T-cell (primary cell): ENCODE data around the gene GFER. TPM values are rescaled to one million over a fixed set of nuclear protein-coding genes. Genes with fewer than 3 reads are reported as not detected.
"Not testable (repeated sequence)": the region's sequence is repeated elsewhere in the genome, so short reads cannot be mapped to it uniquely, and the experiment has no call there.

ENCODE experiments used
- ATAC-seq, 4 experiments: fragments of 200-7000 bp in 3 of 4; fragments of 150-1000 bp in 1 of 4; cut with Tn5 transposase; replicated peaks in 1 of 4; 1 replicate in 3 of 4; 2 replicates in 1 of 4; pipeline ENCODE4 v1.10.0; 2021; ENCODE audit warnings: moderate library complexity in 3 of 4, mild to moderate bottlenecking in 2 of 4, moderate number of reproducible peaks in 1 of 4
- CTCF ChIA-PET, 2 donors: fragments of 300-600 bp; sonication (Branson Sonifier 250); formaldehyde crosslinking; loops; one replicate each; lab custom pipeline; 2022; ENCODE audit warnings: antibody characterized with exemption in 2 of 2; lab: Charles Lee
- POLR2A ChIA-PET, 2 donors: fragments of 300-600 bp; sonication (Branson Sonifier 250); formaldehyde crosslinking; loops; one replicate each; lab custom pipeline; 2022; ENCODE audit warnings: antibody characterized with exemption in 2 of 2; lab: Charles Lee
- DNase-seq, 35 experiments: peaks; one replicate each; pipeline versions ENCODE4 v3.0.0 to v3.0.0-alpha.2; 2013 to 2023
- H3K27ac ChIP-seq: one replicate; pipeline ENCODE4 v1.5.1; 2013; ENCODE audit warnings: low read length
- H3K27me3 ChIP-seq, 2 experiments: replicated peaks in 1 of 2; 1 replicate in 1 of 2; 2 replicates in 1 of 2; pipeline versions ENCODE4 v1.6.1 to v1.7.0; 2013; ENCODE audit warnings: low read length in 1 of 2, mixed read lengths in 1 of 2; ENCODE audit not compliant: control insufficient read depth in 2 of 2, insufficient read depth in 2 of 2; ENCODE audit errors: extremely low read depth in 1 of 2
- H3K36me3 ChIP-seq, 2 donors: 1 replicate in 1 of 2; 2 replicates in 1 of 2; pipeline versions ENCODE4 v1.6.1 to v1.7.0; 2013; ENCODE audit warnings: low read length in 1 of 2; ENCODE audit not compliant: control insufficient read depth in 2 of 2, insufficient read depth in 1 of 2; ENCODE audit errors: extremely low read depth in 1 of 2
- H3K4me1 ChIP-seq, 2 experiments: 1 replicate in 1 of 2; 2 replicates in 1 of 2; pipeline versions ENCODE4 v1.6.1 to v1.7.0; 2013; ENCODE audit warnings: low read length in 2 of 2, mixed read lengths in 1 of 2; ENCODE audit not compliant: insufficient read depth in 2 of 2, control insufficient read depth in 1 of 2; ENCODE audit errors: extremely low read depth in 1 of 2
- H3K4me3 ChIP-seq, 2 donors: 1 replicate in 1 of 2; 2 replicates in 1 of 2; pipeline versions ENCODE4 v1.5.1 to v1.7.0; 2013; ENCODE audit warnings: mild to moderate bottlenecking in 2 of 2, low read length in 1 of 2, moderate library complexity in 1 of 2; ENCODE audit not compliant: control insufficient read depth in 1 of 2; ENCODE audit errors: extremely low read depth in 1 of 2
- H3K9me3 ChIP-seq: 2 replicates; pipeline ENCODE4 v1.7.0; 2013
- H3K27ac Mint-ChIP-seq, 2 donors: one replicate each; pipeline ENCODE4 v1.8.0; 2020 to 2021; ENCODE audit warnings: mild to moderate bottlenecking in 2 of 2, mixed read lengths in 2 of 2
- H3K27me3 Mint-ChIP-seq, 2 donors: one replicate each; pipeline ENCODE4 v1.8.0; 2021 to 2022; ENCODE audit warnings: mixed read lengths in 2 of 2
- H3K36me3 Mint-ChIP-seq: one replicate; pipeline ENCODE4 v1.8.0; 2021; ENCODE audit warnings: mixed read lengths
- H3K4me1 Mint-ChIP-seq, 3 donors: one replicate each; pipeline ENCODE4 v1.8.0; 2020 to 2022; ENCODE audit warnings: mixed read lengths in 3 of 3, mild to moderate bottlenecking in 1 of 3
- H3K4me3 Mint-ChIP-seq, 3 donors: one replicate each; pipeline ENCODE4 v1.8.0; 2020 to 2022; ENCODE audit warnings: mild to moderate bottlenecking in 3 of 3, mixed read lengths in 3 of 3, moderate library complexity in 3 of 3
- H3K9me3 Mint-ChIP-seq, 3 donors: one replicate each; pipeline ENCODE4 v1.8.0; 2020 to 2022; ENCODE audit warnings: mixed read lengths in 3 of 3
- WGBS: methylation state at CpG from one replicate; pipeline ENCODE4 v1.1.5; 2013; ENCODE audit warnings: missing lambda C conversion rate; ENCODE audit not compliant: insufficient coverage; 5-methylcytosine and 5-hydroxymethylcytosine counted together
- total RNA-seq, 35 experiments: library from RNA in 6 of 35; stranded (reverse) in 6 of 35; fragments of 120-200 nt in 1 of 35; gene quantifications; one replicate each; pipeline versions ENCODE4 v1.2.1 to v1.2.4 and lab custom pipeline; 2013 to 2026

Gene GFER
- total RNA-seq, 5 donors from 2014 or later (not counting 1 experiment from before 2014, with no cell fraction given), result 16.1 to 31.9 (median 22.0) TPM

- no peaks in the 10 kb centered on the region for H3K36me3 Mint-ChIP-seq
- Histone ChIP-seq H3K27me3 (no peaks in the 10 kb centered on the region), H3K9me3 (no peaks in the 10 kb centered on the region), H3K27ac (peak overlapping the region; percentile 53), H3K4me1 (peaks cover 19 to 68% of the 10 kb centered on the region in 2 experiments), H3K4me3 (peak overlapping the region; percentile 1 to 70), H3K36me3 (peaks cover 8 to 9% of the 10 kb centered on the region in 2 donors)
- WGBS, result 9% methylated on average over 15 of the region's 15 CpGs
- peaks cover 41 to 52% (median 42%) of the 10 kb centered on the region in 3 donors for H3K4me1 Mint-ChIP-seq
- DNase-seq (peak in 4 of 35 experiments; percentile 12 to 39 (median 26)), ATAC-seq (no peak)
- no peaks in the 10 kb centered on the region for H3K27me3 Mint-ChIP-seq
- no peaks in the 10 kb centered on the region for H3K9me3 Mint-ChIP-seq
- peak overlapping the region; percentile 82 to 87 (median 84) for H3K4me3 Mint-ChIP-seq
- CTCF ChIA-PET, result interaction anchor here in 1 of 2 donors (0.6 to 1.3 kb wide), 2 partner anchors 16 to 143 kb away, joined by 3 to 6 read pairs; no protein-coding TSS in a partner anchor
- H3K27ac Mint-ChIP-seq, result peak overlapping the region; percentile 76 to 88
- POLR2A ChIA-PET, result no interaction called here
These were observed 24.1 kb downstream of the GFER start for GRCh38 chr16:2008009-2008526.

GRCh38 chr16:2008631-2009163 is 24.7 kb downstream of the GFER start:
- peak overlapping the region; percentile 59 to 70 for H3K4me3 ChIP-seq
- WGBS, result 2% methylated on average over 13 of the region's 23 CpGs
- Mint-ChIP-seq H3K4me1 (peaks cover 41 to 52% (median 42%) of the 10 kb centered on the region in 3 donors), H3K27me3 (no peaks in the 10 kb centered on the region), H3K36me3 (no peaks in the 10 kb centered on the region), H3K27ac (peak overlapping the region; percentile 76 to 88), H3K9me3 (no peaks in the 10 kb centered on the region), H3K4me3 (peak overlapping the region; percentile 82 to 87 (median 84))
- no peak for ATAC-seq
- ChIA-PET POLR2A (interaction anchor here in 1 of 2 donors (0.6 kb wide), 1 partner anchor 147 kb away, joined by 3 read pairs; the partner anchor contains the start of gene TRAF7), CTCF (interaction anchor here in 1 of 2 donors (0.6 to 1.3 kb wide), 2 partner anchors 16 to 144 kb away, joined by 3 to 6 read pairs; no protein-coding TSS in a partner anchor)
- peaks cover 3 to 5% of the 10 kb centered on the region in 2 donors for H3K36me3 ChIP-seq
- H3K27ac ChIP-seq, result peak overlapping the region; percentile 53
- H3K27me3 ChIP-seq, result no peaks in the 10 kb centered on the region
- DNase-seq, result peak in 2 of 35 experiments; percentile 17 to 44
- peaks cover 19 to 62% of the 10 kb centered on the region in 2 experiments for H3K4me1 ChIP-seq
- no peaks in the 10 kb centered on the region for H3K9me3 ChIP-seq

GRCh38 chr16:2009164-2009711 is 25.2 kb downstream of the GFER start:
- WGBS, result under 1% methylated on average over 55 of the region's 55 CpGs
- Histone ChIP-seq H3K36me3 (peaks cover 3% of the 10 kb centered on the region in 2 donors), H3K27ac (peak overlapping the region; percentile 53), H3K4me3 (peak overlapping the region; percentile 59 to 70), H3K27me3 (no peaks in the 10 kb centered on the region), H3K4me1 (peaks cover 19 to 56% of the 10 kb centered on the region in 2 experiments), H3K9me3 (no peaks in the 10 kb centered on the region)
- peak; percentile 5 to 62 (median 50) for ATAC-seq
- Mint-ChIP-seq H3K4me3 (peak overlapping the region; percentile 82 to 87 (median 84)), H3K4me1 (peaks cover 38 to 47% (median 42%) of the 10 kb centered on the region in 3 donors), H3K9me3 (no peaks in the 10 kb centered on the region), H3K27ac (peak overlapping the region; percentile 76 to 88), H3K36me3 (no peaks in the 10 kb centered on the region), H3K27me3 (no peaks in the 10 kb centered on the region)
- POLR2A ChIA-PET, result interaction anchor here in 1 of 2 donors (0.6 kb wide), 1 partner anchor 146 kb away, joined by 3 read pairs; the partner anchor contains the start of gene TRAF7
- DNase-seq, result peak in 1 of 35 experiments; percentile 21
- CTCF ChIA-PET, result interaction anchor here in 1 of 2 donors (1.3 kb wide), 1 partner anchor 17 kb away, joined by 3 read pairs; no protein-coding TSS in a partner anchor

GRCh38 chr16:2009791-2010510 is 26.0 kb downstream of the GFER start, which contains the start of gene ZNF598:
ZNF598 (minus strand) TSS chr16:2009821.
- WGBS, result 1% methylated on average over 49 of the region's 52 CpGs
- Histone ChIP-seq H3K27ac (peak within 1 kb of the TSS; percentile 94), H3K4me3 (peak within 1 kb of the TSS; percentile 78 to 84), H3K27me3 (no peaks in the 10 kb centered on the region), H3K9me3 (no peaks in the 10 kb centered on the region), H3K4me1 (peaks cover 17 to 49% of the 10 kb centered on the region in 2 experiments), H3K36me3 (peaks cover 3% of the 10 kb centered on the region in 2 donors)
- POLR2A ChIA-PET, result no interaction called here
- H3K27ac Mint-ChIP-seq, result peak within 1 kb of the TSS; percentile 91 to 92
- peak within 1 kb of the TSS; percentile 86 to 88 (median 87) for H3K4me3 Mint-ChIP-seq
- ATAC-seq (peak; percentile 91 to 96 (median 96)), DNase-seq (peak; percentile 42 to 90 (median 70))
- no peaks in the 10 kb centered on the region for H3K9me3 Mint-ChIP-seq
- H3K4me1 Mint-ChIP-seq, result peaks cover 34 to 41% (median 40%) of the 10 kb centered on the region in 3 donors
- no peaks in the 10 kb centered on the region for H3K27me3 Mint-ChIP-seq
- CTCF ChIA-PET, result no interaction called here
- no peaks in the 10 kb centered on the region for H3K36me3 Mint-ChIP-seq

- 80% methylated on average over 5 of the region's 9 CpGs for WGBS
- H3K27me3 Mint-ChIP-seq, H3K27me3 ChIP-seq, CTCF ChIA-PET, H3K9me3 Mint-ChIP-seq, H3K27ac ChIP-seq, H3K36me3 ChIP-seq, H3K9me3 ChIP-seq, POLR2A ChIA-PET, DNase-seq, ATAC-seq, H3K36me3 Mint-ChIP-seq, H3K4me3 ChIP-seq, H3K27ac Mint-ChIP-seq, H3K4me3 Mint-ChIP-seq: not testable (repeated sequence)
- peaks cover 26 to 29% (median 27%) of the 10 kb centered on the region in 3 donors for H3K4me1 Mint-ChIP-seq
- H3K4me1 ChIP-seq, result peaks cover 17 to 33% of the 10 kb centered on the region in 2 experiments
These were observed 27.7 kb downstream of the GFER start for GRCh38 chr16:2011726-2012125.

- Mint-ChIP-seq H3K36me3 (no peaks in the 10 kb centered on the region), H3K4me1 (peaks cover 9 to 12% (median 11%) of the 10 kb centered on the region in 3 donors), H3K27me3 (peaks cover 0 to 3% of the 10 kb centered on the region in 2 donors), H3K9me3 (no peaks in the 10 kb centered on the region), H3K27ac (no peak overlapping the region), H3K4me3 (no peak overlapping the region)
- no peak for ATAC-seq
- Histone ChIP-seq H3K9me3 (no peaks in the 10 kb centered on the region), H3K27ac (no peak overlapping the region), H3K27me3 (peaks cover 0 to 13% of the 10 kb centered on the region in 2 experiments), H3K4me3 (no peak overlapping the region), H3K4me1 (peaks cover 10 to 15% of the 10 kb centered on the region in 2 experiments), H3K36me3 (no peaks in the 10 kb centered on the region)
- POLR2A ChIA-PET, result no interaction called here
- 98% methylated on average over 8 of the region's 15 CpGs for WGBS
- no peak for DNase-seq
- CTCF ChIA-PET, result no interaction called here
These were observed 29.5 kb downstream of the GFER start for GRCh38 chr16:2013527-2013926.
